Measurements from ENCODE around the gene BMPER.

Gene BMPER

GRCh38 chr7:34108165-34108564 is 202.8 kb downstream of the BMPER start:
- H3K4me3 ChIP-seq (ENCODE audit: low read length), result no peak overlapping the region
- no peak for TF ChIP-seq CTCF (conservative IDR thresholded peaks at IDR 0.05; ENCODE audit: low read length)
- DNase-seq (ENCODE audit: low read depth), result peak; percentile 77

- no peak for DNase-seq (ENCODE audit: low read depth)
- TF ChIP-seq CTCF (conservative IDR thresholded peaks at IDR 0.05; ENCODE audit: low read length), result no peak
- no peak overlapping the region for H3K4me3 ChIP-seq (ENCODE audit: low read length)
Observed at GRCh38 chr7:34109936-34110780, 204.8 kb downstream of the BMPER start.

GRCh38 chr7:34111031-34111430 is 205.7 kb downstream of the BMPER start:
- no peak for DNase-seq (ENCODE audit: low read depth)
- TF ChIP-seq CTCF (conservative IDR thresholded peaks at IDR 0.05; ENCODE audit: low read length), result no peak
- no peak overlapping the region for H3K4me3 ChIP-seq (ENCODE audit: low read length)

- no peak overlapping the region for H3K4me3 ChIP-seq (ENCODE audit: low read length)
- no peak for DNase-seq (ENCODE audit: low read depth)
- TF ChIP-seq CTCF (conservative IDR thresholded peaks at IDR 0.05; ENCODE audit: low read length), result no peak
Observed at GRCh38 chr7:34115503-34115902, 210.2 kb downstream of the BMPER start.

GRCh38 chr7:34117573-34117972 is 212.2 kb downstream of the BMPER start:
- H3K4me3 ChIP-seq (ENCODE audit: low read length), result no peak overlapping the region
- TF ChIP-seq CTCF (conservative IDR thresholded peaks at IDR 0.05; ENCODE audit: low read length), result no peak
- no peak for DNase-seq (ENCODE audit: low read depth)

- TF ChIP-seq CTCF (conservative IDR thresholded peaks at IDR 0.05; ENCODE audit: low read length), result no peak
- no peak for DNase-seq (ENCODE audit: low read depth)
- H3K4me3 ChIP-seq (ENCODE audit: low read length), result no peak overlapping the region
Observed at GRCh38 chr7:34121366-34121765, 216.0 kb downstream of the BMPER start.

- TF ChIP-seq CTCF (conservative IDR thresholded peaks at IDR 0.05; ENCODE audit: low read length), result no peak
- H3K4me3 ChIP-seq (ENCODE audit: low read length), result no peak overlapping the region
- no peak for DNase-seq (ENCODE audit: low read depth)
Observed at GRCh38 chr7:34123316-34123715, 218.0 kb downstream of the BMPER start.

All from AG10803 (cell line).